ENCODE results near the gene RYR2. TPM values are rescaled to one million over a fixed set of nuclear protein-coding genes. Genes with fewer than 3 reads are reported as not detected.
"Not testable (repeated sequence)": the region's sequence is repeated elsewhere in the genome, so short reads cannot be mapped to it uniquely, and the experiment has no call there.

RYR2 gene
- total RNA-seq, 3 donors from 2014 or later = 0.16 to 0.59 (median 0.33) TPM

DNA sequence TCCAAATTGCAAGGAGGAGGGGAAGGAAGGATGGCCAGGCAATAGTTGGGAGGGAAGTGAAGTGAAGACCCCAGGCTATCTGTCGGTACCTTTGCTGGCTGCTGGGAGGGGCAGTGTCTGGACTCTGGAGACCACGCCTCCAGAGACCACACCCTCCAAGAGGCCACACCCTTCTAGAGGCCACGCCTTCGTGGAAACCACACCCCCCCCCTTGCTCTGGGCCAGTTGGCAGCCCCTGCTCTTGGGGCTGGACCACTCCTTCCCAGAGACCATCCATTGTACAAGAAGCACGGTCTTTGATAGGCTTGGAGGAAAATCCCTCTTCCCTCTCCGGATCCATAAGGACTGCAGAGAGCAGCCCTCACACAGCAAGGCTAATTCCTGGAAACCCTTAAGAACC lies 73.1 kb downstream of the RYR2 start:
- TF ChIP-seq, protein P1, sequence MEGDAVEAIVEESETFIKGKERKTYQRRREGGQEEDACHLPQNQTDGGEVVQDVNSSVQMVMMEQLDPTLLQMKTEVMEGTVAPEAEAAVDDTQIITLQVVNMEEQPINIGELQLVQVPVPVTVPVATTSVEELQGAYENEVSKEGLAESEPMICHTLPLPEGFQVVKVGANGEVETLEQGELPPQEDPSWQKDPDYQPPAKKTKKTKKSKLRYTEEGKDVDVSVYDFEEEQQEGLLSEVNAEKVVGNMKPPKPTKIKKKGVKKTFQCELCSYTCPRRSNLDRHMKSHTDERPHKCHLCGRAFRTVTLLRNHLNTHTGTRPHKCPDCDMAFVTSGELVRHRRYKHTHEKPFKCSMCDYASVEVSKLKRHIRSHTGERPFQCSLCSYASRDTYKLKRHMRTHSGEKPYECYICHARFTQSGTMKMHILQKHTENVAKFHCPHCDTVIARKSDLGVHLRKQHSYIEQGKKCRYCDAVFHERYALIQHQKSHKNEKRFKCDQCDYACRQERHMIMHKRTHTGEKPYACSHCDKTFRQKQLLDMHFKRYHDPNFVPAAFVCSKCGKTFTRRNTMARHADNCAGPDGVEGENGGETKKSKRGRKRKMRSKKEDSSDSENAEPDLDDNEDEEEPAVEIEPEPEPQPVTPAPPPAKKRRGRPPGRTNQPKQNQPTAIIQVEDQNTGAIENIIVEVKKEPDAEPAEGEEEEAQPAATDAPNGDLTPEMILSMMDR (IDR thresholded peaks at IDR 0.05) = no peak
- TF ChIP-seq POLR2AphosphoS5 (IDR thresholded peaks at IDR 0.05) (no peak), POLR2A (IDR thresholded peaks at IDR 0.05) (no peak)
- no peak for DNase-seq (ENCODE audit: low spot score in 2 of 2)
- intact Hi-C loops (cut with DNase I; ENCODE audit: low total_unique reads) = no loop called here

DNA sequence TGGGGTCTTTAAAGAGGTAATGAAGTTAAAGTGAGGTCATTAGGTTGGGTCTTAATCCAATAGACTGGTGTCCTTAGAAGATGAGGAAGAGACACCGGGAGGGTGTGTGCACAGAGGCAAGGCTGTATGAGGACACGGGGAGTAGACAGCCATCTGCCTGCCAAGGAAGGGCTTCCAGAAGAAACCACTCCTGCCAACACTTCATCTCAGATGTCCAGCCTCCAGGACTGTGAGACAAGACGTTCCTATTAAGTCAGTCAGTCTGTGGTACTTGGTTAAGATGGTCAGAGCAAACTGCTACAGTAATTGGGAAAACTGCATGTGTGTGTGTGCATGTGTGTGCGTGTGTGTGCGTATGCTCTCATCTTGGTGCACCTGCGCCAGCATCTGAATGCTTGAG lies 77.1 kb downstream of the RYR2 start:
- peaks cover 0 to under 1% of the 10 kb centered on the region in 2 donors for H3K27me3 ChIP-seq
- TF ChIP-seq POLR2A (IDR thresholded peaks at IDR 0.05) (no peak), POLR2AphosphoS5 (IDR thresholded peaks at IDR 0.05) (no peak)
- TF ChIP-seq, protein P1 (IDR thresholded peaks at IDR 0.05) = no peak
- H3K9me3 ChIP-seq = no peaks in the 10 kb centered on the region
- no peaks in the 10 kb centered on the region for H3K36me3 ChIP-seq
- H3K4me3 ChIP-seq = no peak overlapping the region
- intact Hi-C loops (cut with DNase I; ENCODE audit: low total_unique reads) = no loop called here
- no peak overlapping the region for H3K27ac ChIP-seq
- no peaks in the 10 kb centered on the region for H3K4me1 ChIP-seq
- no peak for DNase-seq (ENCODE audit: low spot score in 2 of 2)

More for the DNA sequence above, 73.1 kb downstream of the RYR2 start:
- no peaks in the 10 kb centered on the region for H3K36me3 ChIP-seq
- no peak overlapping the region for H3K27ac ChIP-seq
- no peaks in the 10 kb centered on the region for H3K4me1 ChIP-seq
- no peaks in the 10 kb centered on the region for H3K27me3 ChIP-seq
- H3K4me3 ChIP-seq = no peak overlapping the region
- H3K9me3 ChIP-seq = no peaks in the 10 kb centered on the region

DNA sequence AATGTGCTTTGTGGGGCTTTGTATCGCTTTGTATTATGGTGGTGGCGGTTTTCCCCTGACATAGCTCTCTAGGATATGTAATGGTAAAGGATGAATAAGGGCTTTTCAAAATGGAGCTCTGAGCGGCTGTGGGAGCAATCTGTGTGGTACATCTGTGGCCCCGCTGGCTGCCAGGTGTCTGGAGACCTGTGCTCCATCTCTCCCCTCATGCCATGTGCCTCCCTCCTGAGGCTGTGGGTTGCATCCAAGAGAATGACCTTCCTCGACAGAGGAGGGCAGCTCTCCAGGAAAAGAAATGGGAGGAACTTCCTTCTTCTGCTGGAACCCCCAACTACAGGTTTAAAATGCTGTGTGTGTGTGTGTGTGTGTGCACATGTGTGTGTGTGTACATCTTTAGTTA lies 78.7 kb downstream of the RYR2 start:
- DNase-seq (ENCODE audit: low spot score in 2 of 2) = no peak
- Histone ChIP-seq H3K27ac (no peak overlapping the region), H3K4me1 (no peaks in the 10 kb centered on the region), H3K9me3 (peaks cover 0 to under 1% of the 10 kb centered on the region in 2 donors), H3K27me3 (peaks cover 0 to 5% of the 10 kb centered on the region in 2 donors), H3K36me3 (no peaks in the 10 kb centered on the region), H3K4me3 (no peak overlapping the region)
- TF ChIP-seq, protein P1 (IDR thresholded peaks at IDR 0.05) = no peak
- no peak for TF ChIP-seq POLR2AphosphoS5 (IDR thresholded peaks at IDR 0.05)
- TF ChIP-seq POLR2A (IDR thresholded peaks at IDR 0.05) = no peak
- intact Hi-C loops (cut with DNase I; ENCODE audit: low total_unique reads) = no loop called here

DNA sequence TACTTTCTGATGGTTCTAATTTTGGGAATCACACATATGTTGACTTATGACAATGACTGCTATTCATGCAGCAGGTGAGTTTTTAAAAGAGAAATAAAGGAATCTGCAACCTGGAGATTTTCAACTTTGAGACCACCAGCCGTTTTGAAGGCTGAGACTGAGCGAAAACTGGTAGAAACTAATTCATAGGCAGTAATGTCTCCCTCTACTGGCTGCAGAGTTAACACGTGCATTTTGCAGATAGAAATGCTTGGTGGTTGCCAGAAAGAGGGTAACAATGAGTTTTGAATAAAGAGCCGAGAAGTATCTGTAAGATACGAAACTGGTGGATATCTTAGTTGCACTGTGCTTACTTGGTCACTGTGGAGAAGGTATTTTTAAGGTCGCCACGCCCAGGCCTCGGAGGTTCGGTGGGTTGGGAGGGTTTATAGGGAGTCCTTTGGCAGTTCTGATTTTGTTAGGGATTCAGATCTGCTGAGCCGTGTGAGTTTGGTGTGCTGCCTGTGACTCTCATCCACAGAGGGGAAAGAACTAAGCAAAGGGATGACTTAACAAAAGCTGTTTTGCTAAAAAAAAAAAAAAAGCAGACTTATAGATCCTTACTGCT lies 83.0 kb downstream of the RYR2 start:
- Histone ChIP-seq H3K4me1 (no peaks in the 10 kb centered on the region), H3K27ac (no peak overlapping the region), H3K36me3 (no peaks in the 10 kb centered on the region), H3K4me3 (no peak overlapping the region), H3K9me3 (peaks cover 0 to 23% of the 10 kb centered on the region in 2 donors), H3K27me3 (peaks cover 0 to 5% of the 10 kb centered on the region in 2 donors)
- DNase-seq (ENCODE audit: low spot score in 2 of 2) = no peak
- TF ChIP-seq POLR2AphosphoS5 (IDR thresholded peaks at IDR 0.05) (no peak), POLR2A (IDR thresholded peaks at IDR 0.05) (no peak)
- TF ChIP-seq, protein P1 (IDR thresholded peaks at IDR 0.05) = no peak
- intact Hi-C loops (cut with DNase I; ENCODE audit: low total_unique reads) = no loop called here

DNA sequence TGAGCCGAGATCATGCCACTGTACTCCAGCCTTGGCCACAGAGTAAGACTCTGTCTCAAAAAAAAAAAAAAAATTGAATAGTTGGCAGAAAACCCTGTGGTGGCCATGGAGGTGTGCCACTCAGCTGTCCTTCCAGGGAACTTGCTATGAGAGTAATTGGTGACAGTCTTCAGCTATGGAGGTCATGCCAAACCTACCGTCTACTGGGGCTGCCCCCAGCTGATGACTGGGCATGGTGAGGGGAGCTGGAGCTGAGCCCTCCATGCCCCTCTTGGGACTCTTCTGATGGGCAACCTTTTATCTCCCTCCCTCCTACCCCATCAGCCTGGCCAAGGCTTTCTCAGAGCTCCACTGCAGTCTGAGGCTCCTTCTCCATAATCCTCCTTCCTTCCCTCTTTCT lies 84.2 kb downstream of the RYR2 start:
- TF ChIP-seq POLR2A (IDR thresholded peaks at IDR 0.05) = no peak
- TF ChIP-seq, protein P1 (IDR thresholded peaks at IDR 0.05) = no peak
- TF ChIP-seq POLR2AphosphoS5 (IDR thresholded peaks at IDR 0.05) = no peak
- no peak overlapping the region for H3K27ac ChIP-seq
- intact Hi-C loops (cut with DNase I; ENCODE audit: low total_unique reads) = no loop called here
- H3K27me3 ChIP-seq = peaks cover 0 to 5% of the 10 kb centered on the region in 2 donors
- no peak for DNase-seq (ENCODE audit: low spot score in 2 of 2)
- H3K36me3 ChIP-seq = no peaks in the 10 kb centered on the region
- H3K9me3 ChIP-seq = peaks cover 0 to 34% of the 10 kb centered on the region in 2 donors
- no peak overlapping the region for H3K4me3 ChIP-seq
- H3K4me1 ChIP-seq = no peaks in the 10 kb centered on the region

DNA sequence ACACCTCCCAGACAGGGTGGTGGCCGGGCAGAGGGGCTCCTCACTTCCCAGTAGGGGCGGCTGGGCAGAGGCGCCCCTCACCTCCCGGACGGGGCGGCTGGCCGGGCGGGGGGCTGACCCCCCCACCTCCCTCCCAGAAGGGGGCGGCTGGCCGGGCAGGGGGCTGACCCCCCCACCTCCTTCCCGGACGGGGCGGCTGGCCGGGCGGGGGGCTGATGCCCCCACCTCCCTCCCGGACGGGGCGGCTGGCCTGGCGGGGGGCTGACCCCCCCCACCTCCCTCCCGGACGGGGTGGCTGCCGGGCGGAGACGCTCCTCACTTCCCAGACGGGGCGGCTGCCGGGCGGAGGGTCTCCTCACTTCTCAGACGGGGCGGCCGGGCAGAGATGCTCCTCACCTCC lies 85.3 kb downstream of the RYR2 start:
- H3K4me1 ChIP-seq; DNase-seq (ENCODE audit: low spot score in 2 of 2); H3K27me3 ChIP-seq; H3K27ac ChIP-seq; H3K36me3 ChIP-seq; H3K4me3 ChIP-seq; intact Hi-C loops (cut with DNase I; ENCODE audit: low total_unique reads): not testable (repeated sequence)
- H3K9me3 ChIP-seq = peaks cover 0 to 44% of the 10 kb centered on the region in 2 donors

Data from breast epithelium (tissue), 4 donors.